DOHH2 (cell line): ENCODE data around the gene ARHGAP44.
A peak's percentile ranks its signal among the peaks of the same experiment; 100 is the strongest.

Experiments
- H3F3A ChIP-seq: fragments of 200-600 bp; sonication (generic), shearing (Covaris generic); 2 replicates; pipeline ENCODE4 v1.6.0; 2016; ENCODE audit warnings: antibody characterized with exemption, mild to moderate bottlenecking; ENCODE audit not compliant: control insufficient read depth, insufficient read depth
- H3K27ac ChIP-seq: fragments of 200-600 bp; sonication (generic); 2 replicates; pipeline ENCODE4 v1.5.1; 2014; ENCODE audit warnings: low read depth, mild to moderate bottlenecking, low read length, moderate library complexity
- H3K27me3 ChIP-seq: fragments of 200-600 bp; sonication (generic); 2 replicates; pipeline ENCODE4 v1.6.1; 2014; ENCODE audit warnings: mild to moderate bottlenecking, low read length, mixed read lengths; ENCODE audit not compliant: control insufficient read depth
- H3K36me3 ChIP-seq: fragments of 200-600 bp; sonication (generic); 2 replicates; pipeline ENCODE4 v1.6.1; 2014; ENCODE audit warnings: mild to moderate bottlenecking, low read length, moderate library complexity, mixed read lengths; ENCODE audit not compliant: control insufficient read depth
- H3K4me1 ChIP-seq: fragments of 200-600 bp; sonication (generic); 2 replicates; pipeline ENCODE4 v1.6.1; 2014; ENCODE audit warnings: mild to moderate bottlenecking, low read length, mixed read lengths; ENCODE audit not compliant: control insufficient read depth
- H3K4me2 ChIP-seq: fragments of 200-600 bp; sonication (generic); 2 replicates; pipeline ENCODE4 v1.6.0; 2014; ENCODE audit warnings: mild to moderate bottlenecking, low read length, moderate library complexity
- H3K4me3 ChIP-seq: fragments of 200-600 bp; sonication (generic); 2 replicates; pipeline ENCODE4 v1.5.1; 2014; ENCODE audit warnings: mild to moderate bottlenecking, low read length, mixed read lengths
- H3K79me2 ChIP-seq: fragments of 200-600 bp; sonication (generic); 2 replicates; pipeline ENCODE4 v1.6.1; 2014; ENCODE audit warnings: mild to moderate bottlenecking, low read length, mixed read lengths; ENCODE audit not compliant: control insufficient read depth
- H3K9me2 ChIP-seq: fragments of 200-600 bp; sonication (generic); replicated peaks from 2 replicates; pipeline ENCODE4 v1.6.1; 2014; ENCODE audit warnings: mild to moderate bottlenecking, low read length, mixed read lengths; ENCODE audit not compliant: control insufficient read depth
- H3K9me3 ChIP-seq: fragments of 200-600 bp; sonication (generic); 2 replicates; pipeline ENCODE4 v1.6.1; 2014; ENCODE audit warnings: antibody characterized with exemption, low read length, mixed read lengths; ENCODE audit not compliant: control insufficient read depth, insufficient read depth
- H4K20me1 ChIP-seq: fragments of 200-600 bp; sonication (generic); 2 replicates; pipeline ENCODE4 v1.6.0; 2014; ENCODE audit warnings: low read depth, mild to moderate bottlenecking, antibody characterized with exemption, low read length, moderate library complexity; ENCODE audit not compliant: control insufficient read depth, insufficient read depth
- EZH2phosphoT487 ChIP-seq: fragments of 200-600 bp; sonication (generic); IDR thresholded peaks from 2 replicates; pipeline ENCODE4 v1.6.1; 2017; ENCODE audit warnings: borderline replicate concordance, mild to moderate bottlenecking, antibody characterized with exemption, low read length, moderate library complexity, mixed read lengths
- TF ChIP-seq, protein P1 (sequence below): fragments of 200-600 bp; sonication (generic); IDR thresholded peaks from one replicate; pipeline ENCODE4 v1.5.1; 2014; ENCODE audit warnings: antibody characterized with exemption, mild to moderate bottlenecking, low read depth, low read length; ENCODE audit not compliant: poor library complexity, severe bottlenecking

ARHGAP44 gene

GRCh38 chr17:12815642-12816141, 26.4 kb downstream of the ARHGAP44 start:
- TF ChIP-seq, protein P1, sequence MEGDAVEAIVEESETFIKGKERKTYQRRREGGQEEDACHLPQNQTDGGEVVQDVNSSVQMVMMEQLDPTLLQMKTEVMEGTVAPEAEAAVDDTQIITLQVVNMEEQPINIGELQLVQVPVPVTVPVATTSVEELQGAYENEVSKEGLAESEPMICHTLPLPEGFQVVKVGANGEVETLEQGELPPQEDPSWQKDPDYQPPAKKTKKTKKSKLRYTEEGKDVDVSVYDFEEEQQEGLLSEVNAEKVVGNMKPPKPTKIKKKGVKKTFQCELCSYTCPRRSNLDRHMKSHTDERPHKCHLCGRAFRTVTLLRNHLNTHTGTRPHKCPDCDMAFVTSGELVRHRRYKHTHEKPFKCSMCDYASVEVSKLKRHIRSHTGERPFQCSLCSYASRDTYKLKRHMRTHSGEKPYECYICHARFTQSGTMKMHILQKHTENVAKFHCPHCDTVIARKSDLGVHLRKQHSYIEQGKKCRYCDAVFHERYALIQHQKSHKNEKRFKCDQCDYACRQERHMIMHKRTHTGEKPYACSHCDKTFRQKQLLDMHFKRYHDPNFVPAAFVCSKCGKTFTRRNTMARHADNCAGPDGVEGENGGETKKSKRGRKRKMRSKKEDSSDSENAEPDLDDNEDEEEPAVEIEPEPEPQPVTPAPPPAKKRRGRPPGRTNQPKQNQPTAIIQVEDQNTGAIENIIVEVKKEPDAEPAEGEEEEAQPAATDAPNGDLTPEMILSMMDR: no peak
- TF ChIP-seq EZH2phosphoT487: no peak
- no peaks in the 10 kb centered on the region for H3K9me2 ChIP-seq
- H3K27me3 ChIP-seq: no peaks in the 10 kb centered on the region
- peak overlapping the region; percentile 55 for H3K27ac ChIP-seq
- peaks cover 26% of the 10 kb centered on the region for H3K4me1 ChIP-seq
- H3K4me2 ChIP-seq: peak overlapping the region; percentile 53
- peak overlapping the region; percentile 30 for H3K4me3 ChIP-seq
- H3F3A ChIP-seq: no peaks in the 10 kb centered on the region
- no peaks in the 10 kb centered on the region for H3K36me3 ChIP-seq
- H3K79me2 ChIP-seq: no peaks in the 10 kb centered on the region
- H3K9me3 ChIP-seq: no peaks in the 10 kb centered on the region
- no peaks in the 10 kb centered on the region for H4K20me1 ChIP-seq

GRCh38 chr17:12821376-12821940, 32.2 kb downstream of the ARHGAP44 start:
- no peaks in the 10 kb centered on the region for H3K36me3 ChIP-seq
- H3K4me1 ChIP-seq: peaks cover 7% of the 10 kb centered on the region
- TF ChIP-seq EZH2phosphoT487: no peak
- TF ChIP-seq, protein P1: no peak
- no peak overlapping the region for H3K4me2 ChIP-seq
- H3F3A ChIP-seq: no peaks in the 10 kb centered on the region
- H4K20me1 ChIP-seq: no peaks in the 10 kb centered on the region
- no peaks in the 10 kb centered on the region for H3K9me2 ChIP-seq
- no peaks in the 10 kb centered on the region for H3K79me2 ChIP-seq
- H3K4me3 ChIP-seq: no peak overlapping the region
- H3K27me3 ChIP-seq: no peaks in the 10 kb centered on the region
- no peak overlapping the region for H3K27ac ChIP-seq
- no peaks in the 10 kb centered on the region for H3K9me3 ChIP-seq

DNA sequence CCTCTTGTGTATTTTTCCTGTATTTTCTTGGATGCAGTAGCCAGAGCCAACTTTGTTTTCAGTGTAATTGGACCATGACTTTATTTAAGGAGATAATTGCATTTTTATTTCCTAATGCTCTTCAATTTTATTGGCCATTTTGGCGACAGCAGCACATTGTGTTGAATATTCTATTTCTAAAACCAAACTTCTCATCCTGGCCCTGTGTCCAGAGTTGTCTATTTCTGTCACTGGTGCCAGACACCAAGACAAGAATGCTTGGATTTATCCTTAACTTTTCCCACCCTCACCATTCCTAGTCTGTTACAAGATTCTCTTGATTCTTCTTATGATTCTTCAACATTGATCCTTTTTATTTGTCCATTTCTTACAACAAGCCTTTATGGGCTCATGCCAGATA, 37.1 kb downstream of the ARHGAP44 start:
- Histone ChIP-seq H3K36me3 (no peaks in the 10 kb centered on the region), H3K9me3 (peaks cover 8% of the 10 kb centered on the region; the same call in 1 of the 2 replicates), H3K79me2 (no peaks in the 10 kb centered on the region), H3K4me2 (no peak overlapping the region), H4K20me1 (no peaks in the 10 kb centered on the region), H3K9me2 (no peaks in the 10 kb centered on the region), H3K27ac (no peak overlapping the region), H3K4me3 (no peak overlapping the region), H3F3A (no peaks in the 10 kb centered on the region), H3K4me1 (no peaks in the 10 kb centered on the region), H3K27me3 (no peaks in the 10 kb centered on the region)
- TF ChIP-seq, protein P1: no peak
- TF ChIP-seq EZH2phosphoT487: no peak
